CD14-positive monocyte (primary cell): ENCODE results near the gene TPPP2. TPM values are rescaled to one million over a fixed set of nuclear protein-coding genes. Genes with fewer than 3 reads are reported as not detected.
A peak's percentile ranks its signal among the peaks of the same experiment; 100 is the strongest.

Source experiments
- DNase-seq, 3 donors: peaks; one replicate each; pipeline ENCODE4 v3.0.0-alpha.2; 2011 to 2022
- H2AFZ ChIP-seq: 2 replicates; pipeline ENCODE4 v1.6.0; 2012; ENCODE audit warnings: mild to moderate bottlenecking, low read depth, low read length, inconsistent platforms; ENCODE audit not compliant: insufficient read depth, poor library complexity, severe bottlenecking
- H3K27ac ChIP-seq, 2 donors: 1 replicate in 1 of 2; 2 replicates in 1 of 2; pipeline ENCODE4 v1.5.1; 2012 to 2013; ENCODE audit warnings: low read length in 2 of 2, control low read depth in 1 of 2, inconsistent platforms in 1 of 2, low read depth in 1 of 2, mild to moderate bottlenecking in 1 of 2
- H3K27me3 ChIP-seq, 2 donors: one replicate each; pipeline versions ENCODE4 v1.6.0 to v1.6.1; 2011 to 2013; ENCODE audit warnings: low read length in 2 of 2; ENCODE audit not compliant: control insufficient read depth in 2 of 2, insufficient read depth in 2 of 2
- H3K36me3 ChIP-seq, 2 donors: replicated peaks in 1 of 2; 1 replicate in 1 of 2; 2 replicates in 1 of 2; pipeline versions ENCODE4 v1.5.1 to v1.6.1; 2012 to 2013; ENCODE audit warnings: low read length in 2 of 2, control low read depth in 1 of 2, inconsistent platforms in 1 of 2, mild to moderate bottlenecking in 1 of 2; ENCODE audit not compliant: insufficient read depth in 2 of 2, control insufficient read depth in 1 of 2
- H3K4me1 ChIP-seq, 2 donors: 1 replicate in 1 of 2; 2 replicates in 1 of 2; pipeline versions ENCODE4 v1.5.1 to v1.6.1; 2012 to 2013; ENCODE audit warnings: low read length in 2 of 2, control low read depth in 1 of 2, inconsistent platforms in 1 of 2, mild to moderate bottlenecking in 1 of 2, moderate library complexity in 1 of 2; ENCODE audit not compliant: insufficient read depth in 2 of 2, control insufficient read depth in 1 of 2
- H3K4me2 ChIP-seq: replicated peaks from 2 replicates; pipeline ENCODE3; 2012; ENCODE audit warnings: low read length, moderate library complexity, mild to moderate bottlenecking; ENCODE audit not compliant: poor library complexity, severe bottlenecking; ENCODE audit errors: extremely low read depth
- H3K4me3 ChIP-seq, 3 experiments: fragments of 200-600 bp in 1 of 3; sonication (generic) in 1 of 3; replicated peaks in 1 of 3; 1 replicate in 2 of 3; 2 replicates in 1 of 3; pipeline ENCODE4 v1.5.1; 2011 to 2013; ENCODE audit warnings: low read length in 3 of 3, mild to moderate bottlenecking in 3 of 3, control low read depth in 2 of 3, low read depth in 2 of 3, inconsistent platforms in 1 of 3, moderate library complexity in 1 of 3
- H3K79me2 ChIP-seq: 2 replicates; pipeline ENCODE4 v1.6.0; 2012; ENCODE audit warnings: mild to moderate bottlenecking, control low read depth, inconsistent platforms, low read length, moderate library complexity; ENCODE audit not compliant: insufficient read depth
- H3K9ac ChIP-seq: 2 replicates; pipeline ENCODE4 v1.6.0; 2017; ENCODE audit warnings: low read length, mild to moderate bottlenecking; ENCODE audit not compliant: insufficient read depth, poor library complexity, severe bottlenecking
- H3K9me3 ChIP-seq, 2 donors: replicated peaks in 1 of 2; 1 replicate in 1 of 2; 2 replicates in 1 of 2; pipeline versions ENCODE4 v1.5.1 to v1.6.1; 2012 to 2013; ENCODE audit warnings: low read length in 2 of 2, control low read depth in 1 of 2; ENCODE audit not compliant: control insufficient read depth in 1 of 2, insufficient read depth in 1 of 2
- H4K20me1 ChIP-seq: 2 replicates; pipeline ENCODE4 v1.6.0; 2012; ENCODE audit warnings: mild to moderate bottlenecking, low read length, control low read depth, moderate library complexity; ENCODE audit not compliant: insufficient read depth
- H3K27ac Mint-ChIP-seq, 7 donors: one replicate each; pipeline ENCODE4 v1.8.0; 2020; ENCODE audit warnings: mild to moderate bottlenecking in 7 of 7, mixed read lengths in 7 of 7, moderate library complexity in 6 of 7, inconsistent platforms in 2 of 7
- H3K27me3 Mint-ChIP-seq, 3 donors: one replicate each; pipeline ENCODE4 v1.8.0; 2021 to 2022; ENCODE audit warnings: low read depth in 3 of 3, mild to moderate bottlenecking in 3 of 3, mixed read lengths in 3 of 3, moderate library complexity in 3 of 3, inconsistent platforms in 1 of 3
- H3K36me3 Mint-ChIP-seq, 2 donors: one replicate each; pipeline ENCODE4 v1.8.0; 2020; ENCODE audit warnings: mixed read lengths in 2 of 2, inconsistent platforms in 1 of 2, mild to moderate bottlenecking in 1 of 2
- H3K4me1 Mint-ChIP-seq: one replicate; pipeline ENCODE4 v1.8.0; 2020; ENCODE audit warnings: mild to moderate bottlenecking, mixed read lengths
- H3K4me3 Mint-ChIP-seq, 2 donors: one replicate each; pipeline ENCODE4 v1.8.0; 2020; ENCODE audit warnings: mild to moderate bottlenecking in 2 of 2, mixed read lengths in 2 of 2, moderate library complexity in 1 of 2
- H3K9me3 Mint-ChIP-seq, 7 donors: one replicate each; pipeline ENCODE4 v1.8.0; 2020 to 2022; ENCODE audit warnings: mixed read lengths in 7 of 7, mild to moderate bottlenecking in 6 of 7, moderate library complexity in 6 of 7, inconsistent platforms in 2 of 7
- CTCF ChIP-seq: fragments of 200-600 bp; IDR thresholded peaks from one replicate; pipeline ENCODE4 v1.8.0; 2022; ENCODE audit warnings: antibody characterized with exemption, mild to moderate bottlenecking
- WGBS: methylation state at CpG from one replicate; pipeline ENCODE4 v1.1.5; 2013; ENCODE audit warnings: missing lambda C conversion rate; ENCODE audit not compliant: insufficient coverage; 5-methylcytosine and 5-hydroxymethylcytosine counted together
- intact Hi-C, 2 donors: fragments of 100-400 bp; cut with micrococcal nuclease; formaldehyde crosslinking; loops; one replicate each; pipeline versions ENCODE4 v1.15.0 to v1.15.1; 2023
- polyA plus RNA-seq, 3 donors: library from polyadenylated mRNA; depleted of rRNA in 1 of 3; unstranded in 2 of 3; stranded (reverse) in 1 of 3; fragments of 300-500 nt in 2 of 3; fragments of >200 nt in 1 of 3; fragmentation: Illumina TruSeq in 2 of 3; gene quantifications; 1 replicate in 2 of 3; 2 replicates in 1 of 3; pipeline ENCODE4 v1.2.3, GENCODE V29; 2012 to 2021

The TPPP2 gene
- polyA plus RNA-seq, 3 donors: not detected

GRCh38 chr14:21036751-21037150 is 6.7 kb downstream of the TPPP2 start:
- intact Hi-C loops: no loop called here
- no peaks in the 10 kb centered on the region for H4K20me1 ChIP-seq
- H3K79me2 ChIP-seq: no peaks in the 10 kb centered on the region
- no peaks in the 10 kb centered on the region for H3K9me3 ChIP-seq
- no peak overlapping the region for H3K4me3 ChIP-seq
- TF ChIP-seq CTCF: no peak
- H2AFZ ChIP-seq: no peak overlapping the region
- Mint-ChIP-seq H3K4me1 (peaks cover 23% of the 10 kb centered on the region), H3K27me3 (peaks cover 0 to 7% (median 5%) of the 10 kb centered on the region in 3 donors), H3K27ac (no peak overlapping the region), H3K9me3 (peaks cover 0 to 2% (median 0%) of the 10 kb centered on the region in 7 donors), H3K4me3 (no peak overlapping the region), H3K36me3 (no peaks in the 10 kb centered on the region)
- no peaks in the 10 kb centered on the region for H3K36me3 ChIP-seq
- WGBS: 81% methylated on average over 4 of the region's 7 CpGs
- H3K4me1 ChIP-seq: peaks cover 0 to 15% of the 10 kb centered on the region in 2 donors
- peak in 1 of 3 donors; percentile 54 for DNase-seq
- no peak overlapping the region for H3K9ac ChIP-seq
- H3K27me3 ChIP-seq: no peaks in the 10 kb centered on the region
- H3K27ac ChIP-seq: no peak overlapping the region
- H3K4me2 ChIP-seq: no peak overlapping the region

- Histone ChIP-seq H3K79me2 (no peaks in the 10 kb centered on the region), H3K36me3 (no peaks in the 10 kb centered on the region), H3K9me3 (no peaks in the 10 kb centered on the region), H3K27ac (no peak overlapping the region), H3K4me2 (no peak overlapping the region), H3K27me3 (no peaks in the 10 kb centered on the region), H4K20me1 (no peaks in the 10 kb centered on the region), H3K4me3 (no peak overlapping the region), H2AFZ (no peak overlapping the region), H3K4me1 (peaks cover 0 to 13% of the 10 kb centered on the region in 2 donors), H3K9ac (no peak overlapping the region)
- no peak for TF ChIP-seq CTCF
- H3K9me3 Mint-ChIP-seq: peaks cover 0 to 2% (median 0%) of the 10 kb centered on the region in 7 donors
- peaks cover 0 to 7% (median 4%) of the 10 kb centered on the region in 3 donors for H3K27me3 Mint-ChIP-seq
- no peak overlapping the region for H3K4me3 Mint-ChIP-seq
- no CpG with 5 or more reads among the region's 3 CpGs for WGBS
- no peak overlapping the region for H3K27ac Mint-ChIP-seq
- intact Hi-C loops: no loop called here
- no peaks in the 10 kb centered on the region for H3K36me3 Mint-ChIP-seq
- DNase-seq: no peak
- peaks cover 19% of the 10 kb centered on the region for H3K4me1 Mint-ChIP-seq
Measured at GRCh38 chr14:21037156-21037555, 7.1 kb downstream of the TPPP2 start.
